Stimulated activated CD4-positive, alpha-beta T cell treated with anti-CD3 and anti-CD28 coated beads, Interleukin-15, amount 100 ng/mL, for 48 hours (primary cell): ENCODE measurements around the gene DENND4A.
"Not testable (repeated sequence)": the region's sequence is repeated elsewhere in the genome, so short reads cannot be mapped to it uniquely, and the experiment has no call there.

Experiments
- DNase-seq, 2 donors: peaks; one replicate each; pipeline ENCODE4 v3.0.0-alpha.2; 2020; ENCODE audit warnings: low read depth in 2 of 2

Gene DENND4A

DNA sequence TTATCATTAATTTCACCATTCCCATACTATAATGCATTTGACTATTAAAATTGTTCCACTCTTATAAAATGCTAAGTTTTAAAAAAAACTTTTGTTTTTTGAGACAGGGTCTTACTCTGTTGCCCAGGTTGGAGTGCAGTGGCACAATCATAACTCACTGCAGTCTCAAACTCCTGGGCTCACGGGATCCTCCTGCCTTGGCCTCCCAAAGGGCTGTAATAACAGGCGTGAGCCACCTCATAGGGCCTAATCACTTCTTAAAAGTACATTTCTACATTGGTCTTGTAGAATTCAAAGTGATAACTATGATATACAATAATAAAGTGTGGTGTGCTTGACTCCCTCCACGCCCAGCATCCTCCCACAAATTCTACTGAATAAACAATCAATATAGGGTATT lies 3.0 kb downstream of the DENND4A start:
- DNase-seq = no peak

DNA sequence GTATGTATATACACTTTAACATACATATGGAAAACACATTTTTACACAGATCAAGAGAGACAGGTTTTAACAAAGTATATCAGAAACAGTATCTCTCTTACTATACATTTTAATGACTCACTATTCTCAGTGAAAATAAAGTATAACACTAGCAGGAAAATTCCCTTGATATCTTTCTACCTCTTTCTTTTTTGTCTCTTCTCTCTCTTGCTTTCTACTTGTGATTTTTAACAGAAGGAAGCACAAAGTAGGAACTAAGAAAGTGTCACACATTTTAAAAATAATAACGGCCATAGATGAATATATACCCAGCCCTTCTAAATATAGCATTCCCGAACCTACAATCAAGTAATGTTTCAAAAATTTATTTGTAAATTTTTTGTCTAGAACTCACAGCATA lies 4.8 kb downstream of the DENND4A start:
- DNase-seq = no peak

DNA sequence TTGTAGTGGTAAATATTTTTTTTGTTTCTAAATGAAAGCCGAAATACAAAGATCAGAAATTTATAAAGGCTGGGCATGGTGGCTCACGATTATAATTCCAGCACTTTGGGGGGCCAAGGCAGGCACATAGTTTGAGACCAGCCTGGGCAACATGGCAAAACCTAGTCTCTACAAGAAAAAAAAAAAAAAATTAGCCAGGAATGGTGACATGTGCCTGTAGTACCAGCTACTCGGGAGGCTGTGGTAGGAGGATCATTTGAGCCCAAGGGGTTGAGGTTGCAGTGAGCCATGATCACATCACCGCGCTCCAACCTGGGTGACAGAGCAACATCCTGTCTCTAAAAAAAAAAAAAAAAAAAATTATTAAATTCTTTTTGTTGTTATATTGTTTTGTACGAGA lies 6.9 kb downstream of the DENND4A start:
- no peak for DNase-seq

DNA sequence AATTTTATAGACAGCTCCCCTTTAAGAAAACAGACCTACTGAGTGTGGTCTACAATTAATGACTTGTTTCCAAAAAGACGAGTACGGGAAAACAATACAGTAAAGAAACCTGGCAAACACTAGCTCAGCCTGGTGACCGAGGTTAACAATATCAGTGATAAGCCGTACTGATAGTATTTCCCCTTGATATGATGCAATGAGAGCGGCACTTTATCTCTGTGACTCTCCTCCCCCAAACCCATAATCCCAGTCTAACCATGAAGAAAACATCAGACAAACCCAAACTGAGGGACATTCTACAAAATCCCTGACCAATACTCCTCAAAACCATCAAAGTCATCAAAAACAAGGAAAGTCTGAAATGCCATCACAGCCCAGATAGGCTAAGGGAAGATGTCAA lies 8.2 kb downstream of the DENND4A start:
- no peak for DNase-seq

DNA sequence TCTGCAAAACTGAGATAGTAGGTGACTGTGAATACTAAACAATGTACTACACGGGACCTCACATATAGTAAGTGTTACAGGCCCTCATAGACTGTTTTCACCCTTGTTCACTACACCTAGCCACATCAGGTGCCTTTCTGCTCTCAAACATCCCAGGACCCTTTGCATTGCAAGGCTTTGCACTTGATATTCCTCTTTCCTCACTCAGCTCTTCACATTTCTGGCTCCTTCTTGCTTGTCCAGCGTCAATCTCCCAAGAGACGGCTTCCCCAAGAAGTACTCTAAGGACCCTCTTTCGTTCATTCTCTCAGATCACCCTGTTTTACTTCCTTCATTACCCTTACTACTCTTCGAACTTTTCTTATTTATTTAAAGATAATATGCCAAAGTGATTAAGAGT lies 10.0 kb downstream of the DENND4A start:
- no peak for DNase-seq

DNA sequence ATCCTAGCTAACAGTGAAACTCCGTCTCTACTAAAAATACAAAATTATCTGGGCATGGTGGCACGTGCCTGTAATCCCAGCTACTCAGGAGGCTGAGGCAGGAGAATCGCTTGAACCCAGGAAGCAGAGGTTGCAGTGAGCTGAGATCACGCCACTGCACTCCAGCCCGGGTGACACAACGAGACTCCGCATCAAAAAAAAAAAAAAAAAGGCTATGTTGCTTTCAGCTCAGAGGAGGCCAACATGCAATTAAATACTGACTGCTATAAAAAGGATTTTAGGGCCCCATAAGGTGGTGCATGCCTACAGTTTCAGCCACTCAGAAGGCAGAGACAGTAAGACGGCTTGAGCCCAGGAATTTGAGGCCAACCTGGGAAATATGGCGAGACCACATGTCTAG lies 13.4 kb downstream of the DENND4A start:
- not testable (repeated sequence) for DNase-seq

DNA sequence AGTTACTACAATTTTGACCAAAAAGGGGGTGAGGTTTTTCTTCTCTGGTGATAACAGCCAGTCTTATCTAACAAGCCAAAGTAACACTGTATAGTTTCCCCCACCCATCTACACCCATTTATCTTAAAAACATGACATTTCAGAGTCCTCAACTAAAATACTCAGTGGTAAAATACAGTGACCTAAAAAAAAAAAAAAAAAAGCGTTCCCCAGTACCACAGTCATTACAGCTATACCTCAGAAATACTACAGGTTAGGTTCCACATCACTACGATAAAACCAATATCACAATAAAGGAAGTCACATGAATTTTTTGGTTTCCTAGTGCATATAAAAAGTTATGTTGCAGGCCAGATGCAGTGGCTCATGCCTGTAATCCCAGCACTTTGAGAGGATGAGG lies 13.8 kb downstream of the DENND4A start:
- DNase-seq = no peak

DNA sequence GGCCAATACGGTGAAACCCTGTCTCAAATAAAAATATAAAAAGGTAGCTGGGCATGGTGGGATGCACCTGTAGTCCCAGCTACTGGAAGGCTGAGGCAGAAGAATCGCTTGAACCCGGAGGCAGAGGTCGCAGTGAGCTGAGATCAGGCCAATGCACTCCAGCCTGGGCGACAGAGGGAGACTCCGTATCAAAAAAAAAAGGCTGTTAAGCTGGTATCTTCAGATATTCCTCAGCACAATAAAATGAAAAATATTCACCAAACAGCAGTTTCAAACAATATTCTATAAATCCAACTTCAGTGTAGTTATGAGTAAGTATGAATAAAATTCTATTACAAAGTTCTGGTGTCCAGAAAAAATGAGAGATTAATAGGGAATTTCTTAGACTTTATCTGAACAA lies 14.2 kb downstream of the DENND4A start:
- no peak for DNase-seq

DNA sequence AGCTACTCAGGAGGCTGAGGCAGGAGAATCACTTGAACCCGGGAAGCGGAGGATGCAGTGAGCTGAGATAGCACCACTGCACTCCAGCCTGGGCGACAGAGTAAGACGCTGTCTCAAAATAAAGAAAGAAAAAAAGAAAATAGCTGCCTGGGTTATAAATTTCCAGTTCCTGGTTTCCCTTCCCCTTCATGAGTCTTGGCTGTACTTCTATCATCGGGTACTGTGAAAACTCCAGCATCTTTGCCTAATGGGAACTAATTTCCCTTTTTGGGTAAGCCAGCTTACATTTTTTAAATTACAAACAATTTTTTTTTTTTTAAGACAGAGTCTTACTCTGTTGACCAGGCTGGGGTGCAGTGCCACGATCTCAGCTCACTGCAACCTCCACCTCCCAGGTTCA lies 15.0 kb downstream of the DENND4A start:
- DNase-seq = no peak

DNA sequence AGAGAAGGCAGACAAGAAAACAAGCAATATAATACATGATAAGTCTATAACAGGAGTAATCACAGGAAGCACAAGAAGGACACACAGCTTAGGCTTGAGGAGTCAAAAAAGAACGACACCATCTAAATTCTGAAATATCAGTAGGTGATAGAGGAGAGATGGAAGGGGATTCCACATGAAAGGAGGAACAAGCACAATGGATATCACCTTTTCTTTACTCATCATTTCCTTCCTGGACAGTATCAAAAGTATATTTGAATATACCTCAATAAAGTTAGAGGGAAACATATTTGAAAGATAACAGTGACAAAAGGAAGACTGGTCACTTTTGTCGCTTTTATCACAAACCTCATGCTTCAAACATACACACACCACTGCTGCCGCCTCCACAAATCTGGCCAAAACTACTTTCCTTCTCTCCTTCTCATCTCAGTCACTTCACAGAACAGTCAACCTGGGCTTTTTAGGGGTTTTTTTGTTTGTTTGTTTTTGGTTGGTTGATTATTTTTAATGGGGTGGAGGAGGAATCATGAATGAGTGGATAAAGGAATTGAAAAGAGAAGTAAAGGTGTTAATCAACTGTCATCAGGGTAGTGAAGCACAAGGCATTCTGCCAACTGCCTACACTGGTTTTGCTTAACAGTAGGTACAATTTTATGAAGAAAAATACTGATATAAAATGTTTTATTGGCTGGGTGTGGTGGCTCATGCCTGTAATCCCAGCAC lies 18.5 kb downstream of the DENND4A start:
- no peak for DNase-seq

DNA sequence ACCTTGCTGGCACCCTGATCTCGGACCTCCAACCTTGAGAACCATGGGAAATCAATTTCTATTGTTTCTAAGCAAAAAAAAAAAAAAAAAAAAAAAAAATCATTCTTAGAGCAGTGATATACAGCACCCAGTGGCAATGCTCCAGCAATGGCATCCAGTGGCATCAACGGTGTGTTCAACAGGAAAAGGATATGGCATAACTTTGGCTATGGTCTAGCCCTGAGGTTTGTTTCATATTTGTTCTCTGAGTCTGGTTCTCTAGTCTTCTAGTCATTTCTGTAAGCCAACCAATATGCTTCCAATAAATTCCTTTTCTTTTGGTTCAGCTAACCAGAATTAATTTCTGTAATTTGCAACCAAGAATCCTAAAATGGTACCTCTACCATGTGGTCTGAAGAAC lies 19.2 kb downstream of the DENND4A start:
- DNase-seq = no peak

DNA sequence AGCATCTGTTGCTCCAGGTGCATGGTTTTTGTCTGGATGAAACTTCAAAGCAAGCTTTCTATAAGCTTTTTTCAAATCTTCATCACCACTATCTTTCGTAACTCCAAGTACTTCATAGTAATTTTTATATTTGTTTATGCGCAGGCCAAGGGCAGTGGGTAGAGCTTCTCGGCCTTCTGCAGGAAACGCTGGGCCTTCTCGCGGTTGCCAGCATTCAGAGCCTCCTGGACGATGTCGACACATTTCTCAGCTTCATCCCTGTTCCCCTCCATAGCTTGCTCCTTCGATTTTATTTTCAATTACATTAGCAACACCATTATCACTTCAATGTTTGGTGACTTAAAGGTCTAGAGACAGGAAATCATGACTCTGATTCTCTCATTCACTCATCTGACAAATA lies 20.2 kb downstream of the DENND4A start:
- DNase-seq = no peak

DNA sequence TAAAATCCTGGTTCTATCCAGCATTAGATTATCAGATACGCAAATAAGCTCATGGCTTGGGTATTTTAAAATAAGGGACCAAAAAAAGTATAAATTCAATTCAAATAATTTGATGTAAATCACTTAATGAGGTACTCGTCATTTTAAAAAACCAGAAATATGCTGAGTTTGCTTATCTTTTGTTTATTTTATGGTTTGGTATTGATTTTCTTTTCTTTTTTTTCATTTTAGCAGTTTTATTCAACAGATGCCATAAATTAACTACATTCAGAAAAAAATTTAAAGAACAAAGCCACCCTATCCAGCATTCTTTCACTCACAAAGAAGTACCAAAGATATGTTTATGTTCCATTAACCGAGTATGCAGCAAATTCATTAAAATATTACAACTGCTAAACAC lies 22.6 kb downstream of the DENND4A start:
- DNase-seq = no peak

DNA sequence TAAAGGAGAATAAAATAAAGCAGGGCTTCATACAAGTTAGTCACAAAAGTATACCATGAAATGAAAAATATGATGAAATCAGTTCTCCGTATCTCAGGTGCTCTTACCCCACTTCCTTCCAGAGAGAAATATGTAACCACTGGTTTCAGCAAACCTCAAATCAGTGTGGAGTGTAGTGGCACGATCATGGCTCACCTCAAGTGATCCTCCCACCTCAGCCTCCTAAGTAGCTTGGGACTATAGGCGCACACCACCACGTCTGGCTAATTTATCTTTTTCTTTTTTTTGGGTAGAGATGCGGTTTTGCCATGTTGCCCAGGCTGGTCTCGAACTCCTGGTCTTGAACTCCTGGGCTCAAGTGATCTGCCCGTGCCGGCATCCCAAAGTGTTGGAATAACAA lies 24.2 kb downstream of the DENND4A start:
- DNase-seq = no peak

DNA sequence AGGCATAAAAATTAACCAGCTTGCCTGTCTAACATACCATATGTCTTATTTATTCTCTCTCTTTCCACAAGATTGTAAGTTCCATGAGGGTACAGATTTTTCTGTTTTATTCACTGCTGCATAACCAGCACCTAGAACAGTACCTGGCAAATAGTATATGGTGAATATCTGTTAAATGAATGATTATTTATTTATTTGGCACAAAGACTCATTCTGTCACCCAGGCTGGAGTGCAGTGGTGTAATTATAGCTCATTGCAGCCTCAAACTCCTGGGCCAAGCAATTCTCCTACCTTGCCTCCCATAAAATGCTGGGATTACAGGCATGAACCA lies 24.9 kb downstream of the DENND4A start:
- DNase-seq = no peak

DNA sequence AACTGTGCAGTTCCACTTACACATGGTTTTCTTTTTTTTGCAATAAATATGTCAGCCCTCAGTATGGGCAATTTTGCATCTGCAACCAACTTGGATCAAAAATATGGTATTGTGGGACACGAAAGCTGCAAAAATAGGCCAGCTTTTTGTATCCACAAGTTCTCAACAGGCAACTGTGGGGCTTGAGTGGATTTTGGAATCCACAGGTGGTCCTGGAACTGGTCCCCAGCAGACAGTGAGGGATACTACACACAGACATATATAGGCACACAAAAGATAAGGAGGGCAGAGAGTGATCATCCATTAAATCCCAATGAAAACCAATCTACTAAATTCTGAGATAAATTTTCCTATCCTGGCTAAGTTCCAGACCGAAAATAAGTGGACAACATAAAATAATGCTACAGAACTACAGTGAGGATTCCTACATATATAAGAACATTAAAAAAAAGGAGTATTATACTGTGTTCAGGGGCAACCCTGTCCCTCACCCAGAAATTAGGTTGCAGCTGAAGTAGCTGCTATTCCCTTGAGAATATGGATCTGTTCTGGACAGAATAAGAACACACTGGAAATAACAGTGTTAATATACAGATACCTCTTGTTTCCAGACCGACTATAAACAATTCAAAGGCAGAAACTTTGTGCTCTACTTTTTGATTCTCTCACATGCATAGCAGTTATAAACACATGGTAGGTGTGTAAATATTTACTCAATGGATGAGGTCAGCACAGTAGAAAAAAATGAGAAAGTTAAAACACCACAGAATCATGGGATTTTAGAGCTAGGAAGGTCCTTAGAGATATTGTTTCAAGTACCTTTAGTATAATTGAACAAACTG lies 25.4 kb downstream of the DENND4A start:
- no peak for DNase-seq

DNA sequence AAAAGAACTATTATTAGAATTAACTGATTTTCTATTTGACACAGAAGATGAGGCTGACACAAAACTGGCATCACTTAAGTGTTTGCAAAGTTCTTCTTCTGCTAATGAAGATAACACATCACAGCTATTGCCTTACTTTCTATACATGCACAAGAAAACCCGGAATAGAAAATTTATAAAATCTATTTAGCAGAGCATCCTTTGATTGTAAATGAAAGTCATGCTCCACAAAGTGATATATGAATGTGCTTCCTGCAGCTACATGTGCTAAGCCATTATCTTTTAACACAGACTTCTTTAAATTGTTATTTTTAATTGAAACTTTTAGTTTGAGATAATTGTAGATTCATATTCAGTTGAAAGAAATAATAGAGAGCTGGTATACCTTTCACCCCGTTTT lies 27.0 kb downstream of the DENND4A start:
- DNase-seq = no peak

DNA sequence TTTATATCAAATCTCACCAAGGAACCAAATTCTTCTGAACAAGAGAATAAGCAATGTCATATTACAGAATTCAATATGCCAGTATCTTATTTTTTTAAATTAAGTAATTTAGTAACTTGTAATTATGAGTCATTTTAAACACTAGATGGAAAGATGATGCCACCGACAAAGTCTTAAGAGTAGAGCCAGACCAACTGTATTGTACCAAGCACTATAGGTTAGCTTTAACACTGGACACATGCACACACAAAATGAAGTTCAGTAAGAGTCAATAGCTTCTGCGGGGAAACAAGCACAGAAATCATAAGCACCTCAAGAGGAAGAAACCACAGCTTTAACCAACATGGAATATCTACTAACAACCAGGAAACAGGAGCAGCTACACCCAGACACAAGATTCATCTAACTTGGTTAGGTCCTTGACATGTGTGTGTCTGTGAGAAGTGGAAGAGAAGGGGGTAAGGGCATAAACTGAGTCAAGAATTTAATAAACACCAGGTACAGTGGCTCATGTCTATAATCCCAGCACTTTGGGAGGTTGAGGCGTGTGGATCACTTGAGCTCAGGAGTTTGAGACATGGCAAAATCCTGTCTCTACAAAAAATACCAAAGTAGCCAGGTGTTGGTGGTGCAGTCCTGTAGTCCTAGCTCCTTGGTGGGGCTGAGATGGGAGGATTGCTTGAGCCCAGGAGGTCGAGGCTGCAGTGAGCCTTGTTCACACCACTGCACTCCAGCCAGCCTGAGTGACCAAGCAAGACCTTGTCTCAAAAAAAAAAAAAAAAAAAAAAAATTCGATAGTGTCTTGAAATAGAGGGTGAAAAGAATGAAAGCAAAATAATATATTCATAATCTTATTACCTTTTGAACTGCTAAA lies 28.9 kb downstream of the DENND4A start:
- no peak for DNase-seq

DNA sequence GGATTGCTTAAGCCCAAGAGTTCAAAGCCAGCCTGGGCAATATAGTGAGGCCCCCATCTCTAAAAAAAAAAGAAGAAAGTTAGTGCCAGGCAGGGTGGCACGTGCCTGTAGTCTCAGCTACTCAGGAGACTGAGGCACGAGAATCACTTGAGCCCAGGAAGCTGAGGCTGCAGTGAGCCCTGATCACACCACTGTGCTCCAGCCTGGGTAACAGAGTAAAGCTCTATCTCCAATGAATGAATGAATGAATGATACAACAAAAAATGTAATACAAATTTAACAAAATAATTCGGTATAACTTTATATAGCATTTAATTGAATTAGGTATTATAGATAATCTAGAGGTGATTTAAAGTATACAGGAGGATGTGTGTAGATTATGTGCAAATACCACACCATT lies 29.7 kb downstream of the DENND4A start:
- no peak for DNase-seq

DNA sequence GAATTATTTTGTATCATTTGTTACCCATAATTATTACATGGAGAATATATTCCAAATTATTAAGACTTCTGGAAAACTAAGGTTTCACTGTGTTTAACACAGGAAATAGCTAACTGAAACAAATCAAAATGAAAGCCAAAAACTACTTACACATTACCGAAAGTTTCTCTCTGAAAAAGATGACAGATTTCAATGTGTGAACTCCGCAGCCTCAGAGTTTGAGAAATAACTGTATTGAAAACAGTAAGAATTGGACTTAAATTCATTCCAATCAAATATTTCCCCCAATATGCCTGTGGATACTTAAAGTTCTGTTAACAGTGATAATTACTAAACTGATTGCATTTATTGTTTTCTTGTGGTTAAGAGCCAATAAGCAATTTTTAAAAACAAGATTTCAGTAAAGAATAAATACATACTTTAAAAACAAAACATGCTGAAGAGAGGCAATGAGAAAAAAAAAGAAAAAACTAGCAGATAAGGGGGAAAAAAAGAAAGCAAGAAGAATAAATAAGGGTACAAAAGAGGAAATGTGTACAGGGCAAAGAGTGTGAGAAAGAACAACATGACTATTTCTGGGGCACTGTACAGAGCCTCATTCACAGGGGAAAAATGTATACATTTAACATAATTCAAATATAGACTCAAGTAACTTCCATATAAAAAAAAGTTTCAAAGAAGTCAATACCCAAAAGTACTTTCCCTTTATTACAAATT lies 30.7 kb downstream of the DENND4A start:
- no peak for DNase-seq

DNA sequence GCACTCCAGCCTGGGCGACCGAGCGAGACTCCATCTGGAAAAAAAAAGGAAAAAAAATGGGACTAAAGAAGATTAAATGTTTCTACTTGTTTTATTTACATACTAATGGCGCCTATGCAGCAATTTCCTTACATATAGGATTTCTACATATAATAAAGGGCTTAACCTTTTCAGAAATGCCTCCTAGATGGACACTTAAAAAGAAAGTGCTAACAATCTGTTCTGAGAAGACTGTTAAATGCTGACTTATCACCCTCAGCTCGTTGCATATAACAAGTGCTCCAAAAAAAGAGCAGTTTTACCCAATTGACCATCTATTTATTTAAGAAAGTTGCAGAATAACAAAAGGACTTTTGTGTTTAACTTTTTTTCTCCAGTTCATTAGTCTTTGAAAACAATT lies 32.7 kb downstream of the DENND4A start:
- no peak for DNase-seq

DNA sequence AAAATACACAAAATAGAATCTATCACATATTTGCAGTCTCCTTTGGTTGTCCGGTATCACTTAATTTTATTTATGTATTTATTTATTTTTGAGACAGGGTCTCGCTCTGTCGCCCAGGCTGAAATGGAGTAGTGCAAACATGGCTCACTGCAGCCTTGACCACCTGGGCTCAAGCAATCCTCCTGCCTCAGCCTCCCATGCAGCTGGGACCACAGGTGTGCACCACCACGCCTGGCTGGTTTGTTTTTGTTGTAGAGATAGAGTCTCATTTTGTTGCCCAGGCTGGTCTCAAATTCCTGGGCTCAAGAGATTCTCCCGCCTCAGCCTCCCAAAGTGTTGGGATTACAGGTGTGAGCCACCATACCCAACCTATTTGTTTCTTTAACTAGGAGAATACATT lies 33.9 kb downstream of the DENND4A start:
- no peak for DNase-seq
